SK-N-MC (cell line): Measurements from ENCODE around the gene CPM.

Source experiments
- EZH2 ChIP-seq: fragments of 200-600 bp; sonication (generic); IDR thresholded peaks from one replicate; pipeline ENCODE4 v1.6.1; 2017; ENCODE audit warnings: antibody characterized with exemption
- POLR2AphosphoS5 ChIP-seq: IDR thresholded peaks from 2 replicates; pipeline ENCODE4 v1.6.1; 2012; ENCODE audit warnings: mild to moderate bottlenecking, low read depth, low read length, borderline replicate concordance

- TF ChIP-seq EZH2 (no peak), POLR2AphosphoS5 (no peak)
These were observed 46.1 kb downstream of the CPM start for GRCh38 chr12:68886636-68887572.
